ENCODE data around the gene ARID3B.
"Not testable (repeated sequence)": the region's sequence is repeated elsewhere in the genome, so short reads cannot be mapped to it uniquely, and the experiment has no call there.

ARID3B gene

DNA sequence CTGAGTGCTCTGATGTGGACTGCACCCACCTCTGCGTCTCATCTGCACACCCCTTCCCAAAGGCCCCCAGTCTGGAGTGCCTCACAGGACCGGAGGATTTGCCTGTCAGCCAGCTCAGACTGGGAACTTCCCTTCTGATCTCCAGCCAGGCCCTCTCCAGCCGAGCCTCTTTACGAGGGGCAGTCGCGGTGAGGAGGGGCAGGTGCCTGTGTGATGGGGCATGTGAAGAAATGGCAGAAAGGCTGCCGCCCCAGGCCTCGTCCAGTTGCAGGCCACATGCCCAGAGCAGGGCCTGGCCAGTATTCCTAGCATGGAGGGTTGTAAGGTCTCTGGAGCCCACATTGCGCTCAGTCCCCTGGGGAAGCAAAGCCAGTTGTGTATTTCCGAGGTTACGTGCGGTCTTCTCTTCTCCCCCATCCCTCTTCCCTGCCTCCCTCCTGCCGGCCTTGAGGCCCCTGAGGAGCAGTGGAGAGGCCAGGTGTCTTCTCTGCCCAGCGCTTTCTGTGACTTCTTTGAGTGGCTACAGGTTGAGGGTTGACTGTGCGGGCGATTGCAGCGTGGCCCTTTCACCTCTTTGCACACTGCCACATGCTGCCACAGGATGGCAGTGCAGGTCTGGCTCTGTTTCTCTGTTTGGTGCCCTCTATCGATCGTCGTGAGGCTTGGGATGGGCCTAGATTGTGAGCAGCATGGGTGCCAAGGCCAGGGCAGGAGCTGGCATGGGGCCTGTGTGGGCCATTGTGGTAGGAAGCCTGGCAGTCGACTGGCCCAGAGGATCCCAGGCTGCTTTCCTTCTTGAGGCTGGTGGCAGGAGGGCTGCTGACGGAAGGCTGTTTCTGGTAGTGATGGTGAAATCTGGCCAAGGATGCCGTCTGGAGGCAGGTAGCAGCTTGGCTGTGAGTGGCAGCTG is 79.9 kb downstream of the ARID3B start:
- peak; percentile 58 for DNase-seq (ENCODE audit: low read depth)

DNA sequence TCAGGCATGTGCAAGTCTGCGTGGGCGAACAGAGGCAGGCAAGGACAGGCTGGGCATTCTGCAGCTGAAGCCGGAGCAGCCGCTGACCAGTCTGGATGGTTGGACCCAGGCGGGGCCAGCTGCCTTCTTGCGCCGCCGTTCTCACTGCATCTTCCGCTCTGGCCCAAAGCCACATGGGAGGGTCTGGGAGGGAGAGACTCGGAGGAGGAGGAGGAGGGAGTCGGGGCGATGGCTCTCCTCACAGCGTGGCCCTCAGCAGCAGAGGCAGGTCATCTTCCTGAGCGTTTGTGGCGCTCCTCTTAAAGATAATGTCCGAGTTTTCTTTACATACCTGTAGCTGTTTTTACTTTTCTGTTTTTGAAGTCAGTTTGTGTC is 80.5 kb downstream of the ARID3B start:
- no peak for DNase-seq (ENCODE audit: low read depth)

GRCh38 chr15:74621936-74622335 is 80.9 kb downstream of the ARID3B start:
- DNase-seq (ENCODE audit: low read depth): no peak

- DNase-seq (ENCODE audit: low read depth): no peak
Observed at GRCh38 chr15:74622758-74623157, 81.7 kb downstream of the ARID3B start.

- no peak for DNase-seq (ENCODE audit: low read depth)
Observed at GRCh38 chr15:74624020-74624602, 83.1 kb downstream of the ARID3B start.

DNA sequence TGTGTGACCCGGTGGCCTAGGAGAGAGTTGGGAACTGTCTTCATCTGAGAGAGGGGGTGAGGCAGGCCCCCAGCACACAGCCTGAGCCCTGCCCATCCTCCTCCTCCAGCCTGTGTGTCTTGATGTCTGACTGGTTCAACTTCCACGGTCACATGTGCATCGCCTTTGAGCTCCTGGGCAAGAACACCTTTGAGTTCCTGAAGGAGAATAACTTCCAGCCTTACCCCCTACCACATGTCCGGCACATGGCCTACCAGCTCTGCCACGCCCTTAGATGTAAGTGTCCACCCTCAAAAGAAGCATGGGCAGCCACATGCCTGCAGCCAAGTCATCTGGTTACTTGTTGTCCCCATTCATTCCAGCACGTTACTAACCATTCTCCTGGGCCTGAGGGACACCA is 84.7 kb downstream of the ARID3B start:
- no peak for DNase-seq (ENCODE audit: low read depth)

- DNase-seq (ENCODE audit: low read depth): no peak
Observed at GRCh38 chr15:74626336-74626735, 85.3 kb downstream of the ARID3B start.

DNA sequence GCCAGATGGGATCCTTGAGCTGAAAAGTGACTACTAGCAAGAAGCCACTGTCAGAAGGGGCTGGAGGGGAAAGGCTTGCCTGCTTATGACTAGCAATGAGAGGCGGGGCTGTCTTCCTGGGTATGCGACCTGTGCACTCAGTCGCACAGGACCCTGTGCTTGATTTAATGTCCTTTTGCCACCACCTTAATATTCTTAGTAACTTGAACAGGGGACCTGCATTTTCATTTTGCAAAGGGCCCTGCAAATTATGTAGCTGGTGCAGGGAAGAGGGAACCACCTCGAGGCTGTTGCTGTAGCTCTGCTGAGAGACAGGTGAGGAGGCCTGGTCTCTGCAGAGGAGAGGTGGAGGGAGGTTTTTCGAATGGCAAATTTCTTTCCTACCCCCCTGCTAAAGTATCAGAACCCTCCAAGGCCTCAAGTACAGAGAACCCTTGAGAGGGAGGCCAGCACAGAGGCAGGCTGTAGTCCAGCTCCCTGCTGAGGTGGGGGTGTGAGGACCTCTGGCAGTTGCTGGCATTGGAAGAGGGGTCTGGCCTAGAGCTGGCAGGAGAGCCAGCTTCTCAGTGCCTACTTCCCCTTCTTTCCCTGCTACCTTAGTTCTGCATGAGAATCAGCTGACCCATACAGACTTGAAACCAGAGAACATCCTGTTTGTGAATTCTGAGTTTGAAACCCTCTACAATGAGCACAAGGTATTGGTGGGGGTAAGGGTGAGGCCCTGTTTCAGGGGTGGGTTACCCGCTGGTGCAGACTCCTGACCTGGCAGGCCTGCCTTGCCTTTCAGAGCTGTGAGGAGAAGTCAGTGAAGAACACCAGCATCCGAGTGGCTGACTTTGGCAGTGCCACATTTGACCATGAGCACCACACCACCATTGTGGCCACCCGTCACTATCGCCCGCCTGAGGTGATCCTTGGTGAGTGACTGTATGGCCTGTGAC is 86.0 kb downstream of the ARID3B start:
- no peak for DNase-seq (ENCODE audit: low read depth)

- DNase-seq (ENCODE audit: low read depth): no peak
Observed at GRCh38 chr15:74627766-74628165, 86.7 kb downstream of the ARID3B start.

GRCh38 chr15:74628199-74628598 is 87.2 kb downstream of the ARID3B start:
- no peak for DNase-seq (ENCODE audit: low read depth)

GRCh38 chr15:74628949-74629348 is 87.9 kb downstream of the ARID3B start:
- DNase-seq (ENCODE audit: low read depth): no peak

DNA sequence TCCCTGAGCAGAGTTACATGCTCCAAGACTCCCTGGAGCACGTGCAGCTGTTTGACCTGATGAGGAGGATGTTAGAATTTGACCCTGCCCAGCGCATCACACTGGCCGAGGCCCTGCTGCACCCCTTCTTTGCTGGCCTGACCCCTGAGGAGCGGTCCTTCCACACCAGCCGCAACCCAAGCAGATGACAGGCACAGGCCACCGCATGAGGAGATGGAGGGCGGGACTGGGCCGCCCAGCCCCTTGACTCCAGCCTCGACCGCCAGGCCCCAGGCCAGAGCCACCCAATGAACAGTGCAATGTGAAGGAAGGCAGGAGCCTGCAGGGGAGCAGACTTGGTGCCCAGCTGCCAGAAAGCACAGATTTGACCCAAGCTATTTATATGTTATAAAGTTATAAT is 88.7 kb downstream of the ARID3B start:
- DNase-seq (ENCODE audit: low read depth): not testable (repeated sequence)

GRCh38 chr15:74630284-74631086 is 89.5 kb downstream of the ARID3B start:
- no peak for DNase-seq (ENCODE audit: low read depth)

GRCh38 chr15:74631087-74631385 is 90.0 kb downstream of the ARID3B start:
- no peak for DNase-seq (ENCODE audit: low read depth)

DNA sequence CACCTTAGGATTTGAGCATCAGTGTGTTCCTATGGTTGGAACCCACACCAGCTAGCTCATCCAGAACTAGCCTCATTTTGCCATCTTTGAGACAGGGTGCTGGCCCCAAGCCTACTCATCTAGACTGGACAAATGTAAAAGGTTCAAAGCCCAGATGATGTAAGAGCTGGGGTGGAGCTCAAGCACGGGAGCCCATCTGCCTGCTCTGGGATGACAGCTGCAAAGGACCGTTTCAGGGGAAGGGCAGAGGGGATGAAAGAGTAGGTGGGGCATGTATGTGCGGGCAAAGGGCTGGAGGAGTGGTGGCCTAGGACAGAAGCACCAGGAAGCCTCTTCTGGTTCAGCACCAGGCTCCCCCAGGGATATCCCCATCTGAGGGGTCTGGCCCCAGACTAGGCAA is 90.4 kb downstream of the ARID3B start:
- DNase-seq (ENCODE audit: low read depth): no peak

- DNase-seq (ENCODE audit: low read depth): no peak
Observed at GRCh38 chr15:74631935-74632560, 91.0 kb downstream of the ARID3B start.

DNA sequence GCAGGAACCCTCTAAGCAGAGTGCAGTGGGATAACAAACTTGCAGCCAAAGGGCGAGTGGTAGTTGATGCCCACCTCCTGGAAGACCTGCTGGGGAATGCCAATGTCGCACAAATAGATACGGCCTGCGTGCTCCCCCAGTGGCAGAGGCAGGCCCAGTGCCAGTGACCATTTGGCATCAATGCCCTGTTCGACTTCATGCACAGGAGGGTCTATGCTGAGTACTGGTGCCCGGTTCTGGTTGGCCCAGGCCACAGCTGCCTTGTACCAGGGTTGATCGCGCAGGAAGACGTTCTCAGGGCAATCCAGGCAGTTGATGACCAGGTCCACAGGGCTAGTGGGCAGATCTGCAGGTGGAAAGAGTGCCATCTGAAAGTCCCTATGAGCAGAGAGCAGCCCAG is 91.6 kb downstream of the ARID3B start:
- no peak for DNase-seq (ENCODE audit: low read depth)

- no peak for DNase-seq (ENCODE audit: low read depth)
Observed at GRCh38 chr15:74633781-74634180, 92.8 kb downstream of the ARID3B start.

- DNase-seq (ENCODE audit: low read depth): peak; percentile 38
Observed at GRCh38 chr15:74635228-74635627, 94.2 kb downstream of the ARID3B start.

- no peak for DNase-seq (ENCODE audit: low read depth)
Observed at GRCh38 chr15:74636984-74637383, 96.0 kb downstream of the ARID3B start.

DNA sequence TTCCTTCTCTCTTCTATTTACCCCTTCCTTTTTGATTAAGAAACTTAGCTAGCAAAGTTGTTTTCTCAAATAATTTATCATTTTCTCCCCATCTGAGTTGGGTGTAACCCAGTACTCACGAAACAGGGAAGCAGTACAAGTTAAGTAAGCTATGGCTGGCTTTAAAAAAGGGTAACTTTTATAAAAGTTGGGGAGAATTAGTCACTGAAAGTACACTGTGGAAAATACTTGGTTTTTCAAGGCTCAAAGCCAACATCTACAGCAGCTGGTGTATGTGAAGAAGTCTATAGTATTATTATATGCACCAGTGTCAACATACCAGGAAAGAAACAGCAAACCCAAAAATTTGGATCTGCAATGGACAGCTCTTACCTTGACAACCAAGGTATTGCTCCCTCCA is 100.1 kb downstream of the ARID3B start:
- DNase-seq (ENCODE audit: low read depth): no peak

DNA sequence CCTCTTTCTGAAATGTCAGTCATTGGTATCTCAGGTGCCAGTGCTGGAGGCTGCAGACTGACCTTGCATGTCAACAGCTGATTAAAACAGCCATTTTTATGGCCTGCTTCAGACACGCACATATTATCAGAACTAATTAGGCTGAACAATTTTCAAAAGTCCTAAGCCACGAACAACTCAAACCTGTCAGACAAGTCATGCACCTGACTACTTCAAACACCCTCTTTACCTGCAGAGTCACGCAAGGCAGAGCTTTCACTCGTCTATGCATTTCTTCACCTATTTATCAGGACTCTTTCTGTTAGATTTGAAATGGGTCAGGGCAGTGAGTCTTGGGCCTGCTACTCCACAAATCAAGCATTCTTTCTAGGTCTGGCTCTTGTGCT is 101.3 kb downstream of the ARID3B start:
- DNase-seq (ENCODE audit: low read depth): no peak

All from fibroblast of the conjunctiva (primary cell).